Peyer's patch (tissue), 4 donors: ENCODE data around the gene ANKRD55. TPM values are rescaled to one million over a fixed set of nuclear protein-coding genes. Genes with fewer than 3 reads are reported as not detected.
"Not testable (repeated sequence)": the region's sequence is repeated elsewhere in the genome, so short reads cannot be mapped to it uniquely, and the experiment has no call there.

Experiments
- DNase-seq, 3 donors: peaks; one replicate each; pipeline ENCODE4 v3.0.0-alpha.2; 2017 to 2019
- H3K27ac ChIP-seq, 4 donors: fragments of 200-600 bp; sonication (generic); one replicate each; pipeline ENCODE4 v1.5.1; 2016 to 2019
- H3K27me3 ChIP-seq, 2 donors: fragments of 200-600 bp; sonication (generic); one replicate each; pipeline ENCODE4 v1.5.1; 2019
- H3K36me3 ChIP-seq, 3 donors: fragments of 200-600 bp; sonication (generic); one replicate each; pipeline ENCODE4 v1.5.1; 2016 to 2019
- H3K4me1 ChIP-seq, 4 donors: fragments of 200-600 bp; sonication (generic); one replicate each; pipeline ENCODE4 v1.5.1; 2016 to 2019
- H3K4me3 ChIP-seq, 4 donors: fragments of 200-600 bp; sonication (generic); 1 replicate in 3 of 4; 2 replicates in 1 of 4; pipeline ENCODE4 v1.5.1; 2016 to 2019; ENCODE audit warnings: mild to moderate bottlenecking in 1 of 4
- H3K9me3 ChIP-seq, 4 donors: fragments of 200-600 bp; sonication (generic); one replicate each; pipeline ENCODE4 v1.5.1; 2016 to 2019; ENCODE audit warnings: mild to moderate bottlenecking in 1 of 4
- POLR2A ChIP-seq, 2 donors: fragments of 450-650 bp; IDR thresholded peaks; one replicate each; pipeline ENCODE4 v1.5.1; 2017; ENCODE audit warnings: antibody characterized with exemption in 2 of 2, mild to moderate bottlenecking in 2 of 2, moderate library complexity in 2 of 2
- total RNA-seq, 4 donors: library from RNA; depleted of rRNA; stranded (reverse); fragments of >200 nt; gene quantifications; one replicate each; pipeline ENCODE4 v1.1.0, GENCODE V29; 2016
- TF ChIP-seq, protein P1 (sequence below), 6 experiments: fragments of 450-650 bp in 4 of 6; fragments of 200-600 bp in 2 of 6; sonication (generic) in 1 of 6; IDR thresholded peaks; one replicate each; pipeline ENCODE4 v1.5.1; 2017 to 2019; ENCODE audit warnings: antibody characterized with exemption in 6 of 6, mild to moderate bottlenecking in 3 of 6, moderate library complexity in 1 of 6

The ANKRD55 gene
- total RNA-seq, 4 donors from 2014 or later = 0.80 to 8.3 TPM; not detected in 2

DNA sequence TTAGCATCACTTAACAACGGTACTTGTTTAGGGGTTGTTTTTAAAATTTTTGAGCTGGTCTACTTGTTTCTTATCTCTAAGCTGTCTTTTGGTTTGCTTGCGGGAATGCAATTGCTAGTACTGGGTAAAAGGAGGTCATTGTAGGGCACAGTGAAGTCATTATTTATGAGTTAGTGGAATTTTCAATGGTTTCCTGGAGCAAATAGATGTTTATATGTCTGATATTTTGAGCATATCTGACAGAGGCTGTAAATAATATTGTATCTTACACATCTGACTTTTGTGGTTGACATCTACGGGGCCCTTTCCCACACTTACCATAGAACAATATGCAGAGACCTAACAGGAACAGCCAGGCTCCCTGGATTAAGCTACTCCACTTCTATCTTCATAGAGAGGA is 147.9 kb downstream of the ANKRD55 start:
- H3K36me3 ChIP-seq = no peaks in the 10 kb centered on the region
- DNase-seq = no peak
- no peak overlapping the region for H3K27ac ChIP-seq
- H3K4me3 ChIP-seq = no peak overlapping the region
- H3K27me3 ChIP-seq = no peaks in the 10 kb centered on the region
- TF ChIP-seq POLR2A (IDR thresholded peaks at IDR 0.05) = no peak
- TF ChIP-seq, protein P1, sequence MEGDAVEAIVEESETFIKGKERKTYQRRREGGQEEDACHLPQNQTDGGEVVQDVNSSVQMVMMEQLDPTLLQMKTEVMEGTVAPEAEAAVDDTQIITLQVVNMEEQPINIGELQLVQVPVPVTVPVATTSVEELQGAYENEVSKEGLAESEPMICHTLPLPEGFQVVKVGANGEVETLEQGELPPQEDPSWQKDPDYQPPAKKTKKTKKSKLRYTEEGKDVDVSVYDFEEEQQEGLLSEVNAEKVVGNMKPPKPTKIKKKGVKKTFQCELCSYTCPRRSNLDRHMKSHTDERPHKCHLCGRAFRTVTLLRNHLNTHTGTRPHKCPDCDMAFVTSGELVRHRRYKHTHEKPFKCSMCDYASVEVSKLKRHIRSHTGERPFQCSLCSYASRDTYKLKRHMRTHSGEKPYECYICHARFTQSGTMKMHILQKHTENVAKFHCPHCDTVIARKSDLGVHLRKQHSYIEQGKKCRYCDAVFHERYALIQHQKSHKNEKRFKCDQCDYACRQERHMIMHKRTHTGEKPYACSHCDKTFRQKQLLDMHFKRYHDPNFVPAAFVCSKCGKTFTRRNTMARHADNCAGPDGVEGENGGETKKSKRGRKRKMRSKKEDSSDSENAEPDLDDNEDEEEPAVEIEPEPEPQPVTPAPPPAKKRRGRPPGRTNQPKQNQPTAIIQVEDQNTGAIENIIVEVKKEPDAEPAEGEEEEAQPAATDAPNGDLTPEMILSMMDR (IDR thresholded peaks at IDR 0.05) = no peak
- H3K9me3 ChIP-seq = no peaks in the 10 kb centered on the region
- no peaks in the 10 kb centered on the region for H3K4me1 ChIP-seq

DNA sequence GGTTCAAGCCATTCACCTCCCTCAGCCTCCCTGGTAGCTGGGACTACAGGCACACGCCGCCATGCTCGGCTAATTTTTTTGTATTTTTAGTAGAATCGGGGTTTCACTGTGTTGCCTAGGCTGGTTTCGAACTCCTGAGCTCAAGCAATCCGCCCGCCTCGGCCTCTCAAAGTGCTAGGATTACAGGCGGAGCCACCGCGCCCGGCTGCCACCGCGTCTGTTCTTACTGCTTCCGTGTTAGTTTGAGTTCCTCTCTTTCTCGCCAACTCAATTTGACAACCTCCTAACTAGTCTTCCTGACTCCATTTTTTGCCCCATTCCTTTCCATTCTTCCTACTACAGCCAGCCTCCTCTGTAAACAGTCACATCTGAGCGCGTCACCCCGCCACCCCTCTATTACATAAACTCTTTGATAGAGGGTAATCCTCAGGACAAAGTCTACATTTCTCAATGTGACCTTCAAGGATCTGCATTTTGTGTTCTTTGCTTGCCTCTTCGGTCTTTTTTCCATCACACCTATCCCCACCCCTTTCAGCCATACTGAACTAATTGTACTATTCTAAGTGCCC is 149.8 kb downstream of the ANKRD55 start:
- no peak overlapping the region for H3K27ac ChIP-seq
- H3K9me3 ChIP-seq = no peaks in the 10 kb centered on the region
- DNase-seq = no peak
- no peaks in the 10 kb centered on the region for H3K27me3 ChIP-seq
- H3K36me3 ChIP-seq = no peaks in the 10 kb centered on the region
- H3K4me1 ChIP-seq = no peaks in the 10 kb centered on the region
- H3K4me3 ChIP-seq = no peak overlapping the region
- TF ChIP-seq, protein P1 (IDR thresholded peaks at IDR 0.05) = no peak
- TF ChIP-seq POLR2A (IDR thresholded peaks at IDR 0.05) = no peak

DNA sequence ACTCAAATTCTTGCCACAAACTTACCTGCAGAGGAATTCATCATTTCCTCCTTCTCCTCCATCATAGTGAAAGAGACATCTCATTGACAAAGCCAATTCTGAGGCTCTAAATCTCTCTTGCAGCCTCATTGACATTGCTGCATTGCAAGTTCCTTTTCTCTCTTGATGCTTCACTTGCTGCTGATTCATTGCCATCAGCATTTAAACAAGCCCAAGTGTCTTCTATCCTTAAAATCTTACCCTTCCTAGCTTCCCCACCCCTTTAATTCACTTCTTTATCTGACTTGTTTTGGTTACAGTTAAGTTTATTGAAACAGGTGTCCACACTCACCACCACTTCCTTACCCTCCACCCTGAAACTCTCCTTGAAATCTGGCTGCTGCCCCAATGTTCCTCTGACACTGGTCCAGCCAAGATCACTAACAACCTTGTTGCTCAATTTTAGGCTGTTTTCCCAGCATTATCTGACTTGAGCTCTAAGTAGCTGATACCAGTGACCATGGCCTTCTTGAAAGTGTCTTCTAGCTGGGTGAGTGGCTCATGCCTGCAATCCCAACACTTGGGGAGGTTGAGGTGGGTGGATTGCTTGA is 152.0 kb downstream of the ANKRD55 start:
- not testable (repeated sequence) for H3K9me3 ChIP-seq, H3K36me3 ChIP-seq, DNase-seq, H3K4me3 ChIP-seq, H3K4me1 ChIP-seq, H3K27me3 ChIP-seq, H3K27ac ChIP-seq

DNA sequence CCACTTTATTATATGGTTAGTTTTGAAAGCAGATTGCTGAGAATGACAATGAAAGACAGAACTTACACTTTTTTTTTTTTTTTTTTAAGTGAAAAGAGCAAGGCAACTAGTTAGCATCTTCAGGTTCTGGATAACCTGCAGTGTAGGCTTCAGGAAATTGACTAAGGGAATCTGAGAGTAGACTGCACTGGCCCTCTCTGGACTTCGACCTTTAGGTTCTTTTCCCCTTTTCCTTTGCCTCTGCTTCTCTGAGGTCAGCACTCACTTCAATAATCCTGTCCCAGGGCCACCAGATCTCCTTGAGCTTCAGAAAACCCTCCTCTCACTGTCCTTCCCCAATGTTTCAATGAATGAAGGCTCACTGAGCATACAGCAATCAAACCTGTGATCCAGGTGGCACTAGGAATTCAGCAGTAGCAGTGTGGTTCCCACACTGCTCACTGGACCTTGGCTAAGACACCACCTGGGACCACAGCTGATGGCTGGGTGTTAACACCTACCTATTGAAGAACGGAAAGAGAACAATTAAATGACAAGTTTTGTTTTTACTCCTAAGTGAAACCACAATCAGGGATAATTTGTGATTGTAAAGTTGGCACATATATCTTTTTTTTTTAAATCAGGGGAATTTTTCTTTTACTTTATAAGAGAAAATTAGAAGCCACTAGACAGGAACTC is 152.6 kb downstream of the ANKRD55 start:
- Histone ChIP-seq H3K27me3 (no peaks in the 10 kb centered on the region), H3K4me1 (no peaks in the 10 kb centered on the region), H3K36me3 (no peaks in the 10 kb centered on the region), H3K4me3 (no peak overlapping the region), H3K9me3 (no peaks in the 10 kb centered on the region), H3K27ac (no peak overlapping the region)
- no peak for TF ChIP-seq POLR2A (IDR thresholded peaks at IDR 0.05)
- TF ChIP-seq, protein P1 (IDR thresholded peaks at IDR 0.05) = no peak
- no peak for DNase-seq

DNA sequence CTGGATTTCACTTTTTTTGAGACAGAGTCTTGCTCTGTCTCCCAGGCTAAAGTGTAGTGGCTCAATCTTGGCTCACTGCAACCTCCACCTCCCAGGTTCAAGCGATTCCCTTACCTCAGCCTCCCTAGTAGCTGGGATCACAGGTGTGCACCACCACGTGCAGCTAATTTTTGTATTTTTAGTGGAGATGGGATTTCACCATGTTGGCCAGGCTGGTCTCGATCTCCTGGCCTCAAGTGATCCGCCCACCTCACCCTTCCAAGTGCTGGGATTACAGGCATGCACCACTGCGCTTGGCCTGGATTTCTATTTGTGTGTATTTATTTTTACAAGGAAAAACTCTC is 154.0 kb downstream of the ANKRD55 start:
- not testable (repeated sequence) for H3K27ac ChIP-seq, DNase-seq, H3K4me3 ChIP-seq, H3K9me3 ChIP-seq, H3K36me3 ChIP-seq, H3K27me3 ChIP-seq, H3K4me1 ChIP-seq

DNA sequence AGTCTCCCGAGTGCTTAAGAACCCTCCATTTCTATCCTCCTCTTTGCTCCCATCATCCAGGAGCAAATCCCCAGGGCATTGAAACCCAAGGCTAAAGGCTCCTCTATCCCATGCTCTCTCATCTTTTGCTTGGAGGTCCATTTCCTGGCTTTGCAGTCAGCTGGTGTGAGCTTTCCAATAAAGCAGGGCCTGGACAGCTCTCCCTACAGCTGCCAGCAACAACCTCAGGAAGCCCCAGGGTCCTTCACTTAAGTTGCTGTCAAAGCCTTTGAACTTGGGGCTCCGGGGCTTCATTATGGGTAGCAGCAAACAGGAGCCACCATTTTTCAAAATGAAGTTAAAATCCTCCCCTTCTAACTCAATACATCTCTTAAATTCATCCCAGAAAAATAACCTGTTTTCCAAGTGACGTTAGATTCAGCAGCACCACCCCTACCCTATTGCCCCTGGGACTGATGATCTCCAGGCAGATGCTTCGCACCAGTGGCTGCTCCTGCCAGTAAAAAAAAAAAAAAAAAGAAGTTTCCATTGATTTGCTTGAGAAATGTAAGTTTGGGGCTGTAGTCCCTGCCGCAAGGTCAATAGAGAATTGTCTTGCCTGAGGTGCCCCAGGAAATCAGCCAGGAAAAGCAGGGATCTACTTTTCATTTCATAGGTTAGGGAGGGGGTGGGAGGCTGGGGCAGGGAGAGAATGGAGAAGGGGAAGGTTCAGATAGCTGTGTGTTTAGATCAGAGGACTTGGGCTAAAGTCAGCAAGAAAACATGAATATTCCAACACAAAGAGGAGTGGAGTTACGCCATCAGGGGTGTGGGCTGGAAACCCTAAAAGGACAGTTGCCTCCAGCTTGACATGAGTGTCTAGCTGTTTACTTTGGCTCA is 154.6 kb downstream of the ANKRD55 start:
- Histone ChIP-seq H3K27ac (no peak overlapping the region), H3K27me3 (no peaks in the 10 kb centered on the region), H3K4me3 (no peak overlapping the region), H3K4me1 (no peaks in the 10 kb centered on the region), H3K9me3 (no peaks in the 10 kb centered on the region), H3K36me3 (no peaks in the 10 kb centered on the region)
- no peak for TF ChIP-seq POLR2A (IDR thresholded peaks at IDR 0.05)
- TF ChIP-seq, protein P1 (IDR thresholded peaks at IDR 0.05) = no peak
- DNase-seq = peak in 1 of 3 donors; percentile 54
